Nephron (organoid): Measurements from ENCODE around the gene ZER1.

Experiments used
- H3K27ac Mint-ChIP-seq, 3 experiments: 2 replicates each; pipeline ENCODE4 v1.8.0; 2020; ENCODE audit warnings: mixed read lengths in 3 of 3, mild to moderate bottlenecking in 2 of 3, moderate library complexity in 1 of 3
- H3K27me3 Mint-ChIP-seq: 2 replicates; pipeline ENCODE4 v1.8.0; 2021; ENCODE audit warnings: low read depth, mild to moderate bottlenecking, moderate library complexity, mixed read lengths
- H3K36me3 Mint-ChIP-seq: 2 replicates; pipeline ENCODE4 v1.8.0; 2020; ENCODE audit warnings: low read depth, mixed read lengths
- H3K4me1 Mint-ChIP-seq: 2 replicates; pipeline ENCODE4 v1.8.0; 2020; ENCODE audit warnings: mixed read lengths
- H3K4me3 Mint-ChIP-seq, 3 experiments: 2 replicates each; pipeline ENCODE4 v1.8.0; 2020; ENCODE audit warnings: mild to moderate bottlenecking in 3 of 3, mixed read lengths in 3 of 3, moderate library complexity in 2 of 3
- H3K9me3 Mint-ChIP-seq: 2 replicates; pipeline ENCODE4 v1.8.0; 2020; ENCODE audit warnings: mixed read lengths
- TF ChIP-seq, protein P1 (sequence below), 3 experiments: fragments of 200-600 bp; sonication (generic); IDR thresholded peaks; one replicate each; pipeline ENCODE4 v1.5.0; 2021; ENCODE audit warnings: antibody characterized with exemption in 3 of 3; ENCODE audit not compliant: unreplicated experiment in 3 of 3

ZER1 gene

DNA sequence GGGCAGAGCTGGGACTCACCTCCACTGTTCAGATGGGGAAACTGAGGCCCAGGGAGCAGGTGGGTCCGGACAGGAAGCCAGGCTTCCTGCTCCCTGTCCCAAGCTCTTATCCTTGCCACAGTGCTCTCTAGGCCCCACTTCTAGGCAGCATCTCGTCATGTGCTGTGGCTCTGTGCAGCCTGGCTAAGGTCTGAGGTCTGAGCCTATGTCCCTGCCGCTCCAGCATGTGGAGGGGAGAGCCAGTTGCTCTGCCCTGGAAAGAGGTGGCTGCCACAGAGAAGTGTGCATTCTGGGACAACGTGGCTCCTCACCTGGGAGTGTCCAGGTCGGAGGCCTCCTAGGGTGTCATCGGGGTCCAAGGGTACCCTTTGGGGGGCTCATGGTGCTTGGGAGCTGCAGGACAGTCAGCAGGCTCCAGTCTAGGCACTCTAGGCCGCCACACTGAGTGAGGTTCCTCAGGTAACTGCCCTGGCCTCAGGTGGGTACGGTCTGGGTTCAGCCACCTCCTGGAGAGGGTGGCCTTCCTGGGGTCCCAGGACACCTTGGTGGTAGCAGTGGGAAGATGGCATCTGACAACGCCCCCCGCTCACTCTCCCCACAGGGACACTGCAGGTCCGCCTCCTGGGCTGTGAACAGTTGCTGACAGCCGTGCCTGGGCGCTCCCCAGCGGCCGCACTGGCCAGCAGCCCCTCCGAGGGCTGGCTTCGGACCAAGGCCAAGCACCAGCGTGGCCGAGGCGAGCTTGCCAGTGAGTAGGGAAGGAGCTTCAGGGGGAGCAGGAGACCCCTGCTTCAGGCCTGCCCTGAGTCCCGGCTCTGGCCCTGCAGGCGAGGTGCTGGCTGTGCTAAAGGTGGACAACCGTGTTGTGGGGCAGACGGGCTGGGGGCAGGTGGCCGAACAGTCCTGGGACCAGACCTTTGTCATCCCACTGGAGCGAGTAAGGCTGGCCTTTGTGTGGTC lies 59.0 kb downstream of the ZER1 start:
- H3K4me3 Mint-ChIP-seq, result no peak overlapping the region
- no peak overlapping the region for H3K27ac Mint-ChIP-seq
- no peaks in the 10 kb centered on the region for H3K4me1 Mint-ChIP-seq
- no peaks in the 10 kb centered on the region for H3K27me3 Mint-ChIP-seq
- peaks cover 7% of the 10 kb centered on the region for H3K36me3 Mint-ChIP-seq
- H3K9me3 Mint-ChIP-seq, result no peaks in the 10 kb centered on the region
- TF ChIP-seq, protein P1, sequence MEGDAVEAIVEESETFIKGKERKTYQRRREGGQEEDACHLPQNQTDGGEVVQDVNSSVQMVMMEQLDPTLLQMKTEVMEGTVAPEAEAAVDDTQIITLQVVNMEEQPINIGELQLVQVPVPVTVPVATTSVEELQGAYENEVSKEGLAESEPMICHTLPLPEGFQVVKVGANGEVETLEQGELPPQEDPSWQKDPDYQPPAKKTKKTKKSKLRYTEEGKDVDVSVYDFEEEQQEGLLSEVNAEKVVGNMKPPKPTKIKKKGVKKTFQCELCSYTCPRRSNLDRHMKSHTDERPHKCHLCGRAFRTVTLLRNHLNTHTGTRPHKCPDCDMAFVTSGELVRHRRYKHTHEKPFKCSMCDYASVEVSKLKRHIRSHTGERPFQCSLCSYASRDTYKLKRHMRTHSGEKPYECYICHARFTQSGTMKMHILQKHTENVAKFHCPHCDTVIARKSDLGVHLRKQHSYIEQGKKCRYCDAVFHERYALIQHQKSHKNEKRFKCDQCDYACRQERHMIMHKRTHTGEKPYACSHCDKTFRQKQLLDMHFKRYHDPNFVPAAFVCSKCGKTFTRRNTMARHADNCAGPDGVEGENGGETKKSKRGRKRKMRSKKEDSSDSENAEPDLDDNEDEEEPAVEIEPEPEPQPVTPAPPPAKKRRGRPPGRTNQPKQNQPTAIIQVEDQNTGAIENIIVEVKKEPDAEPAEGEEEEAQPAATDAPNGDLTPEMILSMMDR (IDR thresholded peaks at IDR 0.05; ENCODE audit: unreplicated experiment in 3 of 3), result no peak

DNA sequence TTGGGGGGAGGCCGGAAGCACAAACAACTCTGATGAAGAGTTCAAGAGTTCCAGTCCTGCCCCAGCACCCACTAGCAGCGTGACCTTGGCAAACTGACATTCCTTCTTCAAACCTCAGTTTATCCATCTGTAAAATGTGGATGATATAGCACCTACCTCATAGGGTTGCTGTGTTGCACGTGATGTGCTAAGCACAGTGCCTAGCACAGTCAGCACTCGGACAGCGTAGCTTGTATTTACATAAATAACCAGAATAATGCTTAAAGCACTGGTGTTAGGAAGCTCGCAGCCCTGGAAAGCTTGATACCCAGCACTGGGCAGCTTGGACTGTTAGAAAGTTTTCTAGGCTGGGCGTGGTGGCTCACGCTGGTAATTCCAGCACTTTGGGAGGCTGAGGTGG lies 64.3 kb downstream of the ZER1 start:
- no peaks in the 10 kb centered on the region for H3K27me3 Mint-ChIP-seq
- H3K4me3 Mint-ChIP-seq, result no peak overlapping the region
- no peaks in the 10 kb centered on the region for H3K9me3 Mint-ChIP-seq
- TF ChIP-seq, protein P1 (IDR thresholded peaks at IDR 0.05; ENCODE audit: unreplicated experiment in 3 of 3), result no peak
- H3K4me1 Mint-ChIP-seq, result no peaks in the 10 kb centered on the region
- peaks cover 7% of the 10 kb centered on the region for H3K36me3 Mint-ChIP-seq
- no peak overlapping the region for H3K27ac Mint-ChIP-seq

GRCh38 chr9:128706671-128707381 lies 64.9 kb downstream of the ZER1 start:
- no peaks in the 10 kb centered on the region for H3K9me3 Mint-ChIP-seq

DNA sequence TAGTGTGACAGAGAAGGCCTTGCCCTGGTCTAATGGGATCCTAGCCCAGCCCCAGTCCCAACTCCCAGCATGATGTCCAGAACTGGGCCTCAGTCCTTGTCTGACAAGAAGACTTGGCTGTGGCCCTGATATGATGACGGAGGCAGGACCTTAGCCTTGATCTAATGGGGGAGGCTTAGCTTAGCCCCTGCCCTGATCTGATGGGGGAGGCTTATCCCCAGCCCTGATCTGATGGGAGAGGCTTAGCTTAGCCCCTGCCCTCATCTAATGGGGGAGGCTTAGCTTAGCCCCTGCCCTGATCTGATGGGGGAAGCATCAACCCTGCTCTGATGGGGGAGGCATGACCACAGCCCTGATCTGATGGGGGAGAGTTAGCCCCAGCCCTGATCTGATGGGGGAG lies 65.7 kb downstream of the ZER1 start:
- Mint-ChIP-seq H3K9me3 (no peaks in the 10 kb centered on the region), H3K27ac (no peak overlapping the region), H3K4me1 (peaks cover 5% of the 10 kb centered on the region), H3K27me3 (no peaks in the 10 kb centered on the region), H3K36me3 (peaks cover 4% of the 10 kb centered on the region), H3K4me3 (no peak overlapping the region)
- TF ChIP-seq, protein P1 (IDR thresholded peaks at IDR 0.05; ENCODE audit: unreplicated experiment in 3 of 3), result no peak

More at GRCh38 chr9:128706671-128707381, 64.9 kb downstream of the ZER1 start:
- H3K4me1 Mint-ChIP-seq, result peaks cover 5% of the 10 kb centered on the region
- H3K27me3 Mint-ChIP-seq, result no peaks in the 10 kb centered on the region
- H3K27ac Mint-ChIP-seq, result no peak overlapping the region
- TF ChIP-seq, protein P1 (IDR thresholded peaks at IDR 0.05; ENCODE audit: unreplicated experiment in 3 of 3), result no peak
- H3K36me3 Mint-ChIP-seq, result peaks cover 4% of the 10 kb centered on the region
- no peak overlapping the region for H3K4me3 Mint-ChIP-seq

GRCh38 chr9:128705051-128705965 lies 66.4 kb downstream of the ZER1 start:
- Mint-ChIP-seq H3K9me3 (no peaks in the 10 kb centered on the region), H3K36me3 (peaks cover 4% of the 10 kb centered on the region), H3K27ac (no peak overlapping the region), H3K4me3 (peak overlapping the region in 1 of 3 experiments; percentile 16), H3K4me1 (peaks cover 5% of the 10 kb centered on the region), H3K27me3 (no peaks in the 10 kb centered on the region)
- TF ChIP-seq, protein P1 (IDR thresholded peaks at IDR 0.05; ENCODE audit: unreplicated experiment in 3 of 3), result no peak
